Panc1 (cell line): ENCODE measurements around the gene ZBTB7A. TPM values are rescaled to one million over a fixed set of nuclear protein-coding genes. Genes with fewer than 3 reads are reported as not detected.

Experiments used
- ATAC-seq: fragments of 200-7000 bp; cut with Tn5 transposase; 2 replicates; pipeline ENCODE4 v1.9.1; 2020; ENCODE audit warnings: mild to moderate bottlenecking, moderate library complexity
- BruUV-seq: library from RNA; stranded (reverse); fragments of 400-500 nt; replicated peaks from 2 replicates; lab custom pipeline; 2021; lab: Mats Ljungman, UMichigan
- CTCF ChIA-PET: fragments of 300-600 bp; sonication (Branson Sonifier 250); formaldehyde crosslinking; loops from one replicate; lab custom pipeline; 2022; ENCODE audit warnings: antibody characterized with exemption; lab: Charles Lee
- POLR2A ChIA-PET: fragments of 300-600 bp; sonication (Branson Sonifier 250); formaldehyde crosslinking; loops from one replicate; lab custom pipeline; 2022; ENCODE audit warnings: antibody characterized with exemption; lab: Charles Lee
- DNase-seq: peaks from one replicate; pipeline ENCODE4 v3.0.0-alpha.2; 2010; ENCODE audit warnings: low read depth, low spot score
- H3K27ac ChIP-seq: 2 replicates; pipeline ENCODE4 v1.5.1; 2011; ENCODE audit warnings: mild to moderate bottlenecking, low read length, inconsistent platforms
- H3K27me3 ChIP-seq: fragments of 200-500 bp; sonication (Bioruptor generic); 2 replicates; pipeline ENCODE4 v1.6.0; 2014; ENCODE audit warnings: low read length, inconsistent platforms; ENCODE audit not compliant: control insufficient read depth, insufficient read depth
- H3K36me3 ChIP-seq: fragments of 200-500 bp; sonication (Bioruptor generic); 2 replicates; pipeline ENCODE4 v1.5.1; 2014; ENCODE audit warnings: inconsistent platforms, mild to moderate bottlenecking, low read length, moderate library complexity; ENCODE audit not compliant: control insufficient read depth, insufficient read depth
- H3K4me1 ChIP-seq: 2 replicates; pipeline ENCODE4 v1.5.1; 2011; ENCODE audit warnings: inconsistent platforms, mild to moderate bottlenecking, low read length, moderate library complexity; ENCODE audit not compliant: control insufficient read depth, insufficient read depth
- H3K4me3 ChIP-seq, 2 experiments: 2 replicates each; pipeline ENCODE4 v1.5.1; 2011 to 2012; ENCODE audit warnings: low read depth in 2 of 2, low read length in 2 of 2, mild to moderate bottlenecking in 2 of 2, inconsistent platforms in 1 of 2, moderate library complexity in 1 of 2
- H3K9me3 ChIP-seq: fragments of 200-500 bp; sonication (Bioruptor generic); 2 replicates; pipeline ENCODE4 v1.5.1; 2014; ENCODE audit warnings: low read depth, mild to moderate bottlenecking, inconsistent platforms, low read length, moderate library complexity; ENCODE audit not compliant: control insufficient read depth, insufficient read depth
- CTCF ChIP-seq: fragments of 450-650 bp; IDR thresholded peaks from 2 replicates; pipeline ENCODE4 v1.5.1; 2017; ENCODE audit warnings: mild to moderate bottlenecking
- POLR2AphosphoS5 ChIP-seq: IDR thresholded peaks from 2 replicates; pipeline ENCODE4 v1.6.1; 2012; ENCODE audit warnings: mild to moderate bottlenecking, low read depth, low read length, moderate library complexity
- REST ChIP-seq, 2 experiments: IDR thresholded peaks; 2 replicates each; pipeline ENCODE4 v1.6.1; 2011 to 2012; ENCODE audit warnings: low read depth in 2 of 2, control low read depth in 1 of 2, low read length in 1 of 2, mild to moderate bottlenecking in 1 of 2, moderate library complexity in 1 of 2; ENCODE audit not compliant: insufficient read depth in 1 of 2
- SIN3A ChIP-seq: IDR thresholded peaks from 2 replicates; pipeline ENCODE4 v1.6.1; 2012; ENCODE audit warnings: low read depth, mild to moderate bottlenecking, low read length, moderate library complexity, borderline replicate concordance; ENCODE audit not compliant: insufficient read depth
- TCF7L2 ChIP-seq: IDR thresholded peaks from 2 replicates; pipeline ENCODE4 v1.6.1; 2011; ENCODE audit warnings: mild to moderate bottlenecking, low read depth, low read length, inconsistent platforms
- in situ Hi-C: cut with HindIII; loops from 2 replicates; pipeline ENCODE4 v1.10.0; 2016; ENCODE audit warnings: low sequenced_read_pairs, low pct_unique_long_range_greater_than_20kb
- intact Hi-C: fragments of 100-400 bp; cut with micrococcal nuclease; formaldehyde crosslinking; loops from one replicate; pipeline ENCODE4 v1.10.0; 2022; ENCODE audit not compliant: unreplicated experiment
- total RNA-seq: library from RNA; stranded (reverse); gene quantifications from one replicate; pipeline ENCODE4 v1.2.1, GENCODE V29; 2021; ENCODE audit not compliant: unreplicated experiment

ZBTB7A gene
- total RNA-seq, 1 experiment from 2014 or later: 48.0 TPM

- in situ Hi-C loops (no loop called here), intact Hi-C loops (no loop called here)
- DNase-seq (no peak), ATAC-seq (no peak)
- Histone ChIP-seq H3K27me3 (no peaks in the 10 kb centered on the region), H3K27ac (no peak overlapping the region), H3K36me3 (no peaks in the 10 kb centered on the region), H3K4me1 (no peaks in the 10 kb centered on the region; the same call in none of the 2 replicates), H3K4me3 (no peak overlapping the region), H3K9me3 (no peaks in the 10 kb centered on the region)
- ChIA-PET POLR2A (no interaction called here), CTCF (no interaction called here)
- BruUV-seq: no TSS peak
- no peak for TF ChIP-seq CTCF
- no peak for TF ChIP-seq SIN3A
- TF ChIP-seq POLR2AphosphoS5: no peak
Observed at GRCh38 chr19:4036576-4037300, 30.0 kb downstream of the ZBTB7A start.

DNA sequence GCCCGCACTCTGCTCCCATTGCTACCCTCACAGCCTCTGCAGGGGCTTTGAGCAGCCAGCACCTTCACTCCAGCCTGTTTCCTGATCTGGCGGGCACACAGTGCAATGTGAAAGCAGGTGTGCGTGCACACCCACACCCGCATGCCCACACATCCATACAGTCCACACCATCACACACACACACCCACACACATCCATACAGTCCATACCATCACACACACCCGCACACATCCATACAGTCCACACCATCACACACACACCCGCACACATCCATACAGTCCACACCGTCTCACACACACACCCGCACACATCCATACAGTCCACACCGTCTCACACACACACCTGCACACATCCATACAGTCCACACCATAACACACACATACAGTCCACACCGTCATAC lies 31.1 kb downstream of the ZBTB7A start:
- CTCF ChIA-PET: no interaction called here
- H3K27ac ChIP-seq: no peak overlapping the region
- no peak for ATAC-seq
- no peaks in the 10 kb centered on the region for H3K9me3 ChIP-seq
- in situ Hi-C loops: no loop called here
- no peak for DNase-seq
- no peaks in the 10 kb centered on the region; the same call in none of the 2 replicates for H3K4me1 ChIP-seq
- H3K27me3 ChIP-seq: no peaks in the 10 kb centered on the region
- H3K4me3 ChIP-seq: no peak overlapping the region
- BruUV-seq: no TSS peak
- no peaks in the 10 kb centered on the region for H3K36me3 ChIP-seq
- TF ChIP-seq TCF7L2: no peak
- no peak for TF ChIP-seq REST (IDR thresholded peaks at IDR 0.05; ENCODE audit: insufficient read depth in 1 of 2, low read depth in 2 of 2, low read length in 1 of 2)
- TF ChIP-seq SIN3A: no peak
- TF ChIP-seq POLR2AphosphoS5: no peak
- no peak for TF ChIP-seq CTCF
- intact Hi-C loops: no loop called here
- POLR2A ChIA-PET: no interaction called here
